ENCODE data around the gene KCNAB1. TPM values are rescaled to one million over a fixed set of nuclear protein-coding genes. Genes with fewer than 3 reads are reported as not detected.

KCNAB1 gene
- total RNA-seq, 4 donors from 2014 or later = 4.2 to 11.4 (median 7.8) TPM

DNA sequence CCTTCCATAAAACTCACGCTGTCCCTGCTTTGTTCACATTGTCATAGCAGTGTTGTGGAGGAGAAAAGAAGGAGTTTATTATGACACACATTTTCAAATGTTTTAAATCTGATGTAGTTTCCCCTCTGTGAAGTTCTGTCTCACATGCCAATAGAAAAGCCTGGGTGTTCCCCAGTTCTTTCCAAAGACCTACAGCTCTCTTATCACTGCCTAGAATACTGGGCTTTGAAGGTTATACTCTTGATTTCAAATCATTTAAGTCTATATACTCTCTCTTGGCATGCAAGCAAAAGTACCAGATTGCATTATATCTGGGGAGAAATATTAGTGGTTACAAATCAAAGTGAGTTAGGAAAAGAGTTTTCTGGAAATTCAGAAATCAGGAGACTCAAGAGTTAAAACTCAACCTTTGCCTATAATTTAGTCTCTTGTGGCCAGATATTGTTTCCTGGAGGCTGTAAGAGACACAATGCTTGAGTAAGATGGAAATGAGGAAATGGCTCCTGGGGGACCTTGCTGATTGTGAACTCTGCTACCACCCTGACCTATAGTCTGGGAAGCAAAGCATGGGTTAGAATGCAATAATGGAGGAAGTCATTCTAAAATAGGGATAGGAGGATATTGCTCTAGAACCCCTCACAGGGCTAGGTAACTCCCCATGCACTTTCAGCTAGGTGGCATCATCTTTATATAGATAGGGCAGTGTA, 182.8 kb downstream of the KCNAB1 start:
- TF ChIP-seq POLR2A (IDR thresholded peaks at IDR 0.05) = no peak
- TF ChIP-seq EP300 (IDR thresholded peaks at IDR 0.05) = no peak
- TF ChIP-seq, protein P1, sequence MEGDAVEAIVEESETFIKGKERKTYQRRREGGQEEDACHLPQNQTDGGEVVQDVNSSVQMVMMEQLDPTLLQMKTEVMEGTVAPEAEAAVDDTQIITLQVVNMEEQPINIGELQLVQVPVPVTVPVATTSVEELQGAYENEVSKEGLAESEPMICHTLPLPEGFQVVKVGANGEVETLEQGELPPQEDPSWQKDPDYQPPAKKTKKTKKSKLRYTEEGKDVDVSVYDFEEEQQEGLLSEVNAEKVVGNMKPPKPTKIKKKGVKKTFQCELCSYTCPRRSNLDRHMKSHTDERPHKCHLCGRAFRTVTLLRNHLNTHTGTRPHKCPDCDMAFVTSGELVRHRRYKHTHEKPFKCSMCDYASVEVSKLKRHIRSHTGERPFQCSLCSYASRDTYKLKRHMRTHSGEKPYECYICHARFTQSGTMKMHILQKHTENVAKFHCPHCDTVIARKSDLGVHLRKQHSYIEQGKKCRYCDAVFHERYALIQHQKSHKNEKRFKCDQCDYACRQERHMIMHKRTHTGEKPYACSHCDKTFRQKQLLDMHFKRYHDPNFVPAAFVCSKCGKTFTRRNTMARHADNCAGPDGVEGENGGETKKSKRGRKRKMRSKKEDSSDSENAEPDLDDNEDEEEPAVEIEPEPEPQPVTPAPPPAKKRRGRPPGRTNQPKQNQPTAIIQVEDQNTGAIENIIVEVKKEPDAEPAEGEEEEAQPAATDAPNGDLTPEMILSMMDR (IDR thresholded peaks at IDR 0.05) = no peak
- peaks cover 0 to 53% (median 22%) of the 10 kb centered on the region in 4 donors for H3K4me1 ChIP-seq
- H3K4me3 ChIP-seq = no peak overlapping the region
- 42 to 64% methylated on average over 1 of the region's 1 CpG for WGBS, 2 donors
- no peaks in the 10 kb centered on the region for H3K9me3 ChIP-seq
- H3K27me3 ChIP-seq = no peaks in the 10 kb centered on the region
- no peaks in the 10 kb centered on the region for H3K36me3 ChIP-seq
- H3K27ac ChIP-seq = peak overlapping the region in 1 of 4 donors; percentile 23
- DNase-seq (ENCODE audit: low spot score in 2 of 2) = no peak

DNA sequence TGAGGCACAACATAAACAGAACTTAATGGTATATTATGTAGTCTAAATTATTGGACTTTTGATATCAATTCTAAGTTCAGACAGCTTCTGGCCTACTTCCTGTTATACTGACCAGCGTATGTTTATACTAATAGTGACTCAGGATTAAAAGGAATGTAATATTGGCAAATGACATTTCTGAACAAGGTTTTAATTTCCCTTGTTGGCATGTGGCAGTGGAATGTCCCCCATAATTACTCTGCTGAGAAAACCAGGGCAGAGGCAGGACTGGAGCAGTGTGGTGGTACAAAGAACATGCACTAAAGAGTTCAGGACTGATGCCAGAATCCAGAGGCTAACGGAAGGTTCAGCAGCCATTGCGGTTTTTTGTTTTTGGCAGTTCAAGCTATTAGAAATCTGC, 184.0 kb downstream of the KCNAB1 start:
- no peaks in the 10 kb centered on the region for H3K9me3 ChIP-seq
- peak overlapping the region in 1 of 4 donors; percentile 36 for H3K27ac ChIP-seq
- H3K36me3 ChIP-seq = no peaks in the 10 kb centered on the region
- H3K4me3 ChIP-seq = no peak overlapping the region
- 29 to 42% methylated on average over 3 of the region's 3 CpGs for WGBS, 2 donors
- DNase-seq (ENCODE audit: low spot score in 2 of 2) = no peak
- H3K27me3 ChIP-seq = no peaks in the 10 kb centered on the region
- H3K4me1 ChIP-seq = peaks cover 0 to 50% (median 20%) of the 10 kb centered on the region in 4 donors
- TF ChIP-seq EP300 (IDR thresholded peaks at IDR 0.05) = no peak
- no peak for TF ChIP-seq POLR2A (IDR thresholded peaks at IDR 0.05)
- TF ChIP-seq, protein P1 (IDR thresholded peaks at IDR 0.05) = no peak

DNA sequence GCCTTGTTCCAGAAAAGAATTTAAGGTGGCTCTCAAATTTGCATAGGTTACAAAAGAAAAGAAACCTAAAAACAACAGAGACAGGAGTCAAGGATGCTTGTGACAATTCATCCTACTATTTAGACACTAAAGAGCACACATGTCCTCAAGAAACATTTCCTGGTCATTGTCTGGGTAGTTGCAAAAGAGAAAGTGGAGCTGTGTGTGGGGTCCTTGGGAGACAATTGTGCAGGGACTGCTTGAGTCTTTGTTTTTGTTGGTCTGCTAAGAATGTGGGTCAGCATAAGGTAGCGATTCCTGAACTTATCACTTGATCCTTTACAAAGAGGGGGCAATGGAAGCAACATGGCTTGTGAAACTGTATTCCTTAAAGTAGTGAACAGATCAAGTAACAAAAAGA, 185.3 kb downstream of the KCNAB1 start:
- H3K27me3 ChIP-seq = no peaks in the 10 kb centered on the region
- no peak overlapping the region for H3K27ac ChIP-seq
- TF ChIP-seq, protein P1 (IDR thresholded peaks at IDR 0.05) = no peak
- TF ChIP-seq EP300 (IDR thresholded peaks at IDR 0.05) (no peak), POLR2A (IDR thresholded peaks at IDR 0.05) (no peak)
- no peak for DNase-seq (ENCODE audit: low spot score in 2 of 2)
- H3K36me3 ChIP-seq = no peaks in the 10 kb centered on the region
- H3K9me3 ChIP-seq = no peaks in the 10 kb centered on the region
- no peak overlapping the region for H3K4me3 ChIP-seq
- WGBS, 2 donors = 76 to 96% methylated on average over 1 of the region's 1 CpG
- peaks cover 0 to 37% (median 17%) of the 10 kb centered on the region in 4 donors for H3K4me1 ChIP-seq

DNA sequence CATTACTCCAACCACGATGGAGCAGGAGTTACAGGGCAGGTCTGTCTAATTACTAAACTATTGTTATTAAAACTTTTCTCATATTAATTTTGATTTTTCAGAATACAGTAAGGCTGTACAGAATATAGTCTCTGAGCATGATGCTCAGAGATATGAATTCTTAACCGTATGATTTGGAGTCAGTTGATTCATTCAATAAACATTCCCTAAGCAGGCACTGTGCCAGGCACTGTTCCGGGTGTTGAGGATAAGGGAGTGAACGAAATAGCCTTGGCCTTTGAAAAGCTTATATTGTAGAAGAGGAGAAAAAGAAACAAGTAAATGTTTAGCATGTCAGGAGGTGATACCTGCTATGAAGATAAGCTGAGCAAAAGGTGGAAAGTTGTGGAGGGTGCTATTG, 187.3 kb downstream of the KCNAB1 start:
- WGBS, 2 donors = 18 to 26% methylated on average over 4 of the region's 4 CpGs
- H3K4me3 ChIP-seq = no peak overlapping the region
- no peaks in the 10 kb centered on the region for H3K9me3 ChIP-seq
- H3K4me1 ChIP-seq = peaks cover 0 to 25% (median 11%) of the 10 kb centered on the region in 4 donors
- H3K27ac ChIP-seq = no peak overlapping the region
- no peak for TF ChIP-seq EP300 (IDR thresholded peaks at IDR 0.05)
- TF ChIP-seq, protein P1 (IDR thresholded peaks at IDR 0.05) = no peak
- TF ChIP-seq POLR2A (IDR thresholded peaks at IDR 0.05) = no peak
- peak; percentile 41 to 79 for DNase-seq (ENCODE audit: low spot score in 2 of 2)
- no peaks in the 10 kb centered on the region for H3K36me3 ChIP-seq
- H3K27me3 ChIP-seq = no peaks in the 10 kb centered on the region

DNA sequence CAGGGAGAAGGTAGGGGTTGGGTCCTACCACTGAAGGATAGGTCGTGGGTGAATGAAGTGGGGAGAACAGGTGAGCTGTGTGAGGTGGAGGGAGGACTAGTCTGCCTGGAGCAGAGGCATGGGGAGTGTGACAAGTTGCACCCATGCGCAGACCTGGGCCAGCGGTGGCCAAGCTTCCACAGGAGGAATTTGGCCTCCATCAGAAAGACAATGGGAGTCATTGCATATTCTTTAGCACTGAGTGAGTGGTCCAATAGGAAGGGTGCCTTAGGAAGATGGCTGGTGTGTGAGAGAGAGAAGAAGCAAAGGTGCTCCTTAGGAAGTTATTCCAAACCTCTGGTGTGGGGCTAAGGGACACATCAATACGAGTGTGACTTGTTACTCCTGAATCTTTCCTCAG, 191.1 kb downstream of the KCNAB1 start:
- H3K27me3 ChIP-seq = no peaks in the 10 kb centered on the region
- no peaks in the 10 kb centered on the region for H3K9me3 ChIP-seq
- 90 to 92% methylated on average over 4 of the region's 4 CpGs for WGBS, 2 donors
- H3K27ac ChIP-seq = no peak overlapping the region
- no peak overlapping the region for H3K4me3 ChIP-seq
- DNase-seq (ENCODE audit: low spot score in 2 of 2) = no peak
- no peaks in the 10 kb centered on the region for H3K36me3 ChIP-seq
- TF ChIP-seq, protein P1 (IDR thresholded peaks at IDR 0.05) = no peak
- no peak for TF ChIP-seq EP300 (IDR thresholded peaks at IDR 0.05)
- no peak for TF ChIP-seq POLR2A (IDR thresholded peaks at IDR 0.05)
- peaks cover 0 to 4% (median 0%) of the 10 kb centered on the region in 4 donors for H3K4me1 ChIP-seq

Measured in tibial nerve (tissue), 4 donors.